ENCODE measurements around the gene XRCC1.
"Not testable (repeated sequence)": the region's sequence is repeated elsewhere in the genome, so short reads cannot be mapped to it uniquely, and the experiment has no call there.

Gene XRCC1

DNA sequence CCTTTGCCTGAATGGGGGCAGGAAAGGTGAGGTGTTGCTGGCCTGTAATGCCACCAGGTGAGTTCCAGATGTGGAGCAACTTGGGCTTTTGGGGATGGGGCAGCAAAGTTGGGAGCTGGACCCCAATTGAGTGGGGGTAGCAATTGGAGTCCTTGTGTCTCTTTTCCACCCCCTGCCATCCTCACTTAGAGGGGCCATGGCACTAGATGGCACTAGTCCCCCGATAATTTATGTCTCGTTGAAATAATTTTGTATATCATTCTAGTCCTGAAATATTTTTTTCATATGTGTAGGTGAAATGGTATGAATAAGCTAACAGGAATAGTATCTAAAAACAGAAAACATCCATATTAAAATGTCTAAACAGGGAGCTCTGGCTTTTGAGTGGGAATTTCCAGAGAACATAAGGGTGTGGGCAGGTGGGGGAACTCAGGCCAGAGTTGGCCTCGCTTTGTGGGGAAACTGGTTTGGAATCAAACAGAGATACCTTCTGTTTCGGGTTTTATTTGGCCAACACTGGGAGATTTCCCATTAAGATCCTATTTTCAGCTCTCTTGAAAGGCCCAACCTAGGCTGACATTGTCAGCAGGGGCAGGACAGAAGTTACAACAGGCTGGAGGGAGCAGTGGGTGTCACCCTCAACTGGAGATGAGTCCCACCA lies 24.4 kb upstream of the XRCC1 start:
- no peak for DNase-seq

DNA sequence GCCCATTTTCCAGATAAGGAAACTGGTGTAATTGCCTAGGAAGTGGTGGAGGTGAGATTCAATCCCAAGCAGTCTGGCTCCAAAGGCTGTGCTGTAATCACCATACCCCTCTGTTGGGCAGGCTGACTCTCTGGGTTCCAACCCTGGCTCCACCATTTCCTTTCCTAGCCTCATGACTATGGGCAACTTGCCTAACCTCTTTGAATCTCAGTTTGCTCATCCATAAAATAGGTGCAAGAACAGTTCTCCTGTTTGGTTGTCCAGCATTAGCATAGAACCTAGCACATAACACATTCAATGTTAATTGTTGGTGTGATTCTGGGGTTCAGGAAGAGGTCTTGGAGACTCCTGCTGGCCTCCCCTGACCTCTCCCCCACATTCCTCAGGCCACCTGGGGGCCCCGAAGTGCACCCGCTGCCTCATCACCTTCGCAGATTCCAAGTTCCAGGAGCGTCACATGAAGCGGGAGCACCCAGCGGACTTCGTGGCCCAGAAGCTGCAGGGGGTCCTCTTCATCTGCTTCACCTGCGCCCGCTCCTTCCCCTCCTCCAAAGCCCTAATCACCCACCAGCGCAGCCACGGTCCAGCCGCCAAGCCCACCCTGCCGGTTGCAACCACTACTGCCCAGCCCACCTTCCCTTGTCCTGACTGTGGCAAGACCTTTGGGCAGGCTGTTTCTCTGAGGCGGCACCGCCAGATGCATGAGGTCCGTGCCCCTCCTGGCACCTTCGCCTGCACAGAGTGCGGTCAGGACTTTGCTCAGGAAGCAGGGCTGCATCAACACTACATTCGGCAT lies 23.3 kb upstream of the XRCC1 start:
- DNase-seq, result no peak

DNA sequence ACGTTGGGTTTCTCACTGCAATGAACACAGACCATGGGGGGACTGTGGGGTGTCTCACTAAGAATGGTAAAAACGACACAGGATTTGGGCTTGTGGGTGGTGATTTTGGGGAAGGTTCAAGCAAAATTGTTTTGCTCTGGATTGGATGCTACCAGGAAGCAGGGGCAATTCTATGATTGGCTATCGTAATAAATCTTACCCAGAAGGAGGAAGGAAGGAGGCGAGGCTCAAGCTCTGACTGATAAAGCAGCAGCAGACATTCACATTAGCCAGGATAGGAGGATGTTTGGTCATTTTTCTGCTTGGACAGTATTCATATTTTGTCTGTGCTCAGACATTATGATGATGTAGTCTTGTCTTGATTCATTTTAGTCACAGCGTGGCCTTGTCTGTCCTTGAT lies 22.5 kb upstream of the XRCC1 start:
- DNase-seq, result no peak

DNA sequence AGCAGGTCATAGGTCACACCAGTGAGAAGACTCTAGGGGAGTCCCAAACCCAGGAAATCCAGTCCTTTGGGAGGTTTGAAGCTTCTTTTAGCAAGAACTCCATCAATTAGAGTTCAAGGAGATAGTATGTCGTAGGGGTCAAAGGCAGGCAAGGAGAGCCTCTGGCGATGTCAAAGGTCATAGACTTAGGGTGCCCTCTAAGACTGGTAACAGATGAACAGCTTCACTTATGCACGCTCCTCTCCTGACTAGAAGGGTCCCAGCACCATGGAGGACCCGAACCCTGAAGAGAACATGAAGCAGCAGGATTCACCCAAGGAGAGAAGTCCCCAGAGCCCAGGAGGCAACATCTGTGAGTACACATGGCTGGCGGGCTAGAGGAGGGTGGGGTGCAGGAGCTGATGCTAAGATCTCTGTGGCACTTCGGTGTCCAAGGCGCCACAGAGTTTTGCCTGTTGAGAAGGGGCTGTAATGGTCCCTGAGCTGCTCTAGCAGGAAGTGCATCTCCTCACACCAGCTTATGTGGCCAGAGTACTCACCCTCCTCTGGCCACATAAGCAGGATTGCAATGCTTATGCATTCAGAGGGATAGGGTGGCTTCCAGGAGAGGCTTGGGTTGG lies 21.6 kb upstream of the XRCC1 start:
- no peak for DNase-seq

DNA sequence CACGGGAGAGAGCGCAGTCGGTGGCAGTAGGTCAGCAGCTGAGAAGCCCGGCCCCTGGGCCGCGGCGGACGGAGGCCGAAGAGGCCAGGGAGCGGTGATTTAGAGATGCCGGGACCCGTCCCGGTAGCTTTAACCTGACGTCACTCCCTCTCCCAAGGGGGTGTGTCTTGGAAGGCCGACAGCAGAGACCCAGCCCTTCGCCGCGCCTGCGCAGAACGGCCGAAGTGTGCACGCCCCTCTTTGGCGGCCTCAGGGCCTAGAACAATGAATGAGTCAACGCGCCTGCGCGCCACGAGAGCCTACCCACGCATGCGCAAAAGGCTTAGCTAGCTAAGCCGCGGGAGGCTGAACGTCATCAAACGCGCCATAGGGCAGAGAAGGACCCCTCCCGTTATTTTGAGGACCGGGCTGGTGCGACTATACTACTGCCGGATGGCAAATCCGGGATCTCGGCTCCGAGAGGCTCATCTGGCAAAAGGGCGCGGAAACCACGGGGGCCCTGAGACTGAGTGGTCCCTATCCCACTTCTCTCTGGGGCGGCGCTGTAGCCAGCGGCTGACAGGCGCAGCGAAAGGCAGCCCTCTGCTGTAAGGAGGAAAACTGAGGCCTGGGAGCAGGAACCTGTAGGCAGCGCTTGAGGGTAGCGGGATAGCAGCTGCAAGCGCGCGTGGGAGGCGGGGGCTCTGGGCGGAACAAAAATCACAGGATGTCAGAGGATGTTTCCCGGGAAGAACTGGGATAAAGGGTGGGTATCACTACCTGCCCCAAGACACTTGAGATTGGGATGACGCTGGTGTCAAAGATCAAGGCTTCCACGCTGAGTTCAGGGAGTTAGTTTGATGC lies 20.9 kb upstream of the XRCC1 start, which contains the start of the genes IRGQ and ZNF576:
Gene IRGQ (minus strand): TSS at position 136 of the 843 bp plus-strand sequence. CDS start 796 bp downstream, outside the sequence.
Gene ZNF576 (plus strand): TSS at position 597 of the 843 bp plus-strand sequence. CDS start 514 bp downstream, outside the sequence.
- peak; percentile 100 for DNase-seq

DNA sequence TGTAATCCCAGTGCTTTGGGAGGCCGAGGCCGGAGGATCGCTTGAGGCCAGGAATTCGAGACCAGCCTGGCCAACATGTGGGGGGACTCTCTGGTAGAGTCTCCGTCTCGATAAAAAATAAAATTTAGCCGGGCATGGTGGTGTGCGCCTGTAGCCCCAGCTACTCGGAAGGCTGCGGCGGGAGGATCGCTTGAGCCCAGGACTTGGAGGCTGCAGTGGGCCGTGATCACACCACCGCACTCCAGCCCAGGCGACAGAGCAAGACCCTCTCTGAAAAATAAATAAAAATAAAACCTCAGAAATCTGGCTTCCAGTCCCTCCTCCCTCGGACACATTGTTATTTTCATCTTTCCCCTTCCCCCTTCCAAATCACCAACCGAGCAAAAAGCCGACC lies 20.3 kb upstream of the XRCC1 start:
- DNase-seq, result no peak

DNA sequence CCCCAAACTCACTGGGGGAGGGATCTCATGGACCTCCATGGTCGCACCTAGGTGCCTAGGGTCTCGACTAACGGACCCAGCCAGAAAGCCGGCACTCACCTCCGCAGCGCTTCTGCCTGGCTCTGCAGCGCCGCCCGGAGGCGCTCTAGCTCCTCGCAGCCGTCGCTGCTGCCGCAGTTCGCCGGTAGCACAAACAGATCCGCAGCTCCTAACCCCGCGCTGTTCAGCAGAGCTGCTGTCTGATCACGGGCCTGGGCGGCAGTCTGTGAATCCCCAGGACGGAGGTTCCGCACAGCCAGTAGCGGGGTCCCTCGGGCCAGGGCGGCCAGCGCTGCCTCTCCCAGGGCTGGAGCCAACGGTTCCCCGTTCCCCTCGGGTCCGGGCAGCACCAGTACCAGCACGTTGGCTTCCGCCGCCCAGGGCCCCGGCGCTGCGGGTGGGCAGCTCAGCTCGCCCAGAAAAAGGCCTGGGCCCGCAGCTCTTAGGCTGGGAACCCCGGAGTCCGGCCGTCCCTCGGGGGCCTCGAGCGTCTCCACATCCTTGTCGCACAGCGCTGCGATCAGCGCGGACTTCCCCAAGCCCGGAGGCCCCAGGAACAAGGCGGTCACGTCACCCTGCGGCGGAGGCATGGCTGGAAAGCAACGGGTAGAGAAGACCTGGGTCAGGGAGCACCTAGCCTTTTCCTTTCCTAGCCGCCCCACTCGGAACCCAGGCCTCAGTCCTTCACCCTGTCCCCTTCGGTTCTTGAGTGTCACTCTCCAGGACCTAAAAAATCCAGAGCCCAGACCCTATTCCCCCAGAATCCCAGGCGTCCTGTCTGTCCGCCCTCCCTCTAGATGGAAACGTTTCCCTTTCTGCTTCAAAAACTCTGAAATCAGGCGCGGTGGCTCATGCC lies 19.6 kb upstream of the XRCC1 start:
- DNase-seq, result peak; percentile 72

DNA sequence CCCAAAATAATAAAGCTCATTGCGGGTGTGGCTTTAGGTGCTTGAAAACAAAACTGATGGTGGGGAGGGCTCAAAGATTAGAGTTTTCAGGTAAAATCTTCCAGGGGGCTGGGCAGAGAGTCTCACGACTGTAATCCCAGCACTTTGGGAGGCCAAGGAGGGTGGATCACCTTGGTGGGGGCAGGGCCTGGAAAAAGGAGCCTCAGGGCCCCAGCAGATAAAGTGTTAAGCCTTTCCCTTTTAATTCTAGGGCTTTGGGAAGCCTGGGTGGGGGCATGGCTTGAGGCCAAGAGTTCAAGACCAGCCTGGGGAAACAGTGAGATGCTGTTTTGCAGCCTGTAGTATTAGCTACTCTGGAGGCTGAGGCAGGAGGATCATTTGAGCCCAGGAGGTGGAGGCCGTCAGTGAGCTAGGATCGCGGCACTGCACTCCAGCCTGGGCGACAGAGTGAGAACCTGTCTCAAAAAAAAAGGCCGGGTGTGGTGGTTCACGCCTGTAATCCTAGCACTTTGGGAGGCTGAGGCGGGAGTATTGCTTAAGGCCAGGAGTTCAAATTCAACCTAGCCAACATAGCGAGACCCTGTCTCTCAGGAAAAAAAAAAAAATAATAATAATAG lies 18.9 kb upstream of the XRCC1 start:
- DNase-seq, result no peak

DNA sequence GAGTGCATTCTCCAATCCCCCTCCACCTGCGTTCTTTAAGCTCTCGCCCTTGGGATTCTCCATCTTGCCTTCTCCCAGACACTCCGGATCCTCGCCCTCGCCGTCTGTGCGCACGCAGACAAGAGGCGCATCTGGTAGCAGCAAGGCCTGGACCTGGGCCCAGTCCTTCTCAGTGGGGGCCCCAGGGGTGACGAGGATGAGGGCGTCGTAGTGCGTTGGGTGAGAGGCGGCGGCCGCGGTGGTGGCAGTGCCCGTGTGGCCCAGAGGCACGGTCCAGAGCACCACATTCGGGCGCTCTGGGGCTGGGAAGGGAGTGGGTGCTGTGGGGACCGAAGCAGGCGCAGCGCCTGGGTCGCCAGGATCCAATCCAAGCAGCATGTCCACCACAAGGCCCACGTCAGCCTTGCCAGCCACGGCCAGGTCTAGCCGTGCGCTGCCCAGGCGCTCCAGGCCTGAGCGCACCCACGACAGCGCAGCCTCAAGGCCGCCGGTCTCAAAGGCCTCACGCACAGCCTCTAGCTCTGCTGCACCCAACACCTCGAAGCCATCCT lies 17.5 kb upstream of the XRCC1 start:
- DNase-seq, result no peak

DNA sequence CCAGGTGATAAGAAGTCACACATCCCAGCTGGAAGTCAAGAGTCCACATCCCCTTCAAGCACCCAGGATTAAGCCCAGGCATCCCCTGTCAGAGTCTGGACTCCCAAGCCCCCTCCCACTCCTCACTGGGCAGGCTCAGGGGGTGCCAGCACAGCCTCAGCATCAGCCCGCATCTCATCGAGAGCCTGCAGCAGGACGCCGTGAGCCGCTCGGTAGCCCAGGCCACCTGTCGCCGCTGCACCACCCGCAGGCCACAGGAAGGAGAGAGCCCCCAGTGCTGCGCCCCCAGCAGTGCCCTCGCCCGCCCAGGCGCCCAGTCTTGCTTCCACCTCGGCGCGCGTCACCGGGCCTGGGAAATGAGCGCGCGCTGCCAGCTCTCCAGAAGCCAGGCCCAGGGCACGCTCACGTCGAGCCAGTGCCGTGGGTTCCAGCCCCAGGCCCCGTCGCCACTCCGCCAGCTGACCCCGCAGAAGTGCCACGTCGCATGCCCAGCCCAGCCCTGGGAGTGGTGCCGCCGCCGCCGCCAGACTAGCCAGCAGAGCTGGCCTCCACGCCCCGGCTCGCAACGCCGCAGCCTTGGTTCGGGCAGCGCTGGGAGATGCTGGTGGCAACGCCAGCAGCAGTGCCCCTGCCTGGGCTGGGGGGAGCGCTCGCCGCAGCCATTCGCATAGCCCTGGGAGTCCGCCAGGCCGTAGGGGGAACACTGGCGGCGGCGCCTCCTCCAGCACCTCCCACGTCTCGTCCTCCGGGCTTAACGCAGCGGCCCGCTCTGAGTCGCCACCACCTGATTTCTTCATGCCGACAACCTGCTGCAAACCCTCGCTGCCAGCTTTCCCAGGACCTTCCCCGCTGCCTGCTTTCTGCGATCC lies 16.8 kb upstream of the XRCC1 start:
- no peak for DNase-seq

DNA sequence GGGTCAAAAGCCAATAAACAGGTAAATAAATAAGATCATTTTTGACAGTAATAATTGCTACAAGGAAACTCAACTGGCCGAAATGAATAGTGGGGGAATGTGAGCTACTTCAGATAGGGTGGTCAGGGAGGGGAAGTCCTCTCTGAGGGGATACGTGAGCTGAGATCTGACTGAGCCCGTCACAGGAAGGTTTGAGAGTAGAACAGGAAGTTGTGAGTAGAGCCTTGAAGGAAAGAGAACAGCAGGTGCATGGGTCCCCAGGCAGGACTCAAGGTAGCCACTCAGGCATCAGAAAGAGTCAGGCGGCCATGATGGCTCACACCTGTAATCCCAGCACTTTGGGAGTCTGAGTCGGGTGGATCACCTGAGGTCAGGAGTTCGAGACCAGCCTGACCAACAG lies 14.4 kb upstream of the XRCC1 start:
- no peak for DNase-seq

DNA sequence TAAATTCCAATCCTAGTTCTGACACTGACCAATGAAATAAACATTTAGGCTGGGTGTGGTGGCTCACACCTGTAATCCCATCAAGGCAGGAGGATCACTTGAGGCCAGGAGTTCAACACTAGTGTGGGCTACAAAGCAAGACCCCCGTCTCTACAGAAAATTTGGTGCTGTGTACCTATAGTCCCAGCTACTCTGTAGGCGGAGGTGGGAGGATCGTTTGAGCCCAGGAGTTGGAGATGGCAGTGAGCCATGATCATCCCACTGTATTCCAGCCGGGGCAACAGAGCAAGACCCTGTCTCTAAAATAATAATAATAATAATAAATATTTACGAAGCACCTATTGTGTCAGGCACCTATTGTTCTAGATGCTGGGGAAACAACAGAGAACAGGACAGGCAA lies 13.9 kb upstream of the XRCC1 start:
- no peak for DNase-seq

DNA sequence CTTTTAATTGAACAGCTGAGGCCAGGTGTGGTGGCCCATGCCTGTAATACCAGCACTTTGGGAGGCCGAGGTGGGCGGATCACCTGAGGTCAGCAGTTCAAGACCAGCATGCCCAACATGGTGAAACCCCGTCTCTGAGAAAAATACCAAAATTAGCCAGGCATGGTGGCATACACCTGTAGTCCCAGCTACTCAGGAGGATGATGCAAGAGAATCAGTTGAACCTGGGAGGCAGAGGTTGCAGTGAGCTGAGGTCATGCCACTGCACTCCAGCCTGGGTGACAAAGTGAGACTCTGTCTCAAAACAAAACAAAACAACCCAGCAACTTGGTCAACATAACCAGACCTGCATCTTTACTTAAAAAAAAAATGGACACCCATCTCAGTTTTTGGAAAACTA lies 11.7 kb upstream of the XRCC1 start:
- not testable (repeated sequence) for DNase-seq

DNA sequence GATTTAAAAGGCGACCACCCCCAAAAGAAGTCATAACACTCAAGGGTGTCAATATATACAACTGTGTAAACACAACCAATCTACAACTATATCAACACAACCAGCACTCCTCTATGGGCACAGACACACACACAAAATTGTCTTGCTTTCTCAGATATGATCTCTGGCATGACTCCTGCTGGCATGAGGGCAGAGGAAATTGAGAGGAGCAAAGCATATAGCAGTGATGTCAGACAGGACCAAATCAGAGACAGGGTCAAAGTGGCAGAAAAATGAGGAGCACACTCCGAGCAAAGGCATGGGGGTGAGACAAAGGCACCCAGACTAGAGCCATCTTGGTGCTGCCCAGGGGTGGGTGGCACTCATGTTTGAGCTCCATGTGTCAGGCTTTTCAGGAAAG lies 11.0 kb upstream of the XRCC1 start:
- no peak for DNase-seq

DNA sequence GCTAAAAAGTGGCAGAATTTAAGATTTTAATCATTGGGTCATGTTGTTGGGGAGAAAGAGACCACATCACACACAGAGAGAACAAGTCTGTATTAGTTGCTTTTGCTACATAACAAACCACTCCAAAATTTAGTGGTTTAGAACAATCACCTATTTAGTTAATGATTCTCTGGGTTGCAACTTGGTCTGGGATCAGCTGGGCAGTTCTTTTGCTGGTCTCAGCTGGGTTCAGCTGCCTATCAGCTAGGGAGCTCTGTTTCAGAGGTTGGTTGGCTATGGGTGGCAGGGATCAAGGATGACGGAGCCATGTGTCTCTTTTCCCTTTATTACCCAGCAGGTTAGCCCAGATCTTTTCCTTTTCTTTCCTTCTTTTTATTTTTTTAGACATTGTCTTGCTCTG lies 9.2 kb upstream of the XRCC1 start:
- no peak for DNase-seq

DNA sequence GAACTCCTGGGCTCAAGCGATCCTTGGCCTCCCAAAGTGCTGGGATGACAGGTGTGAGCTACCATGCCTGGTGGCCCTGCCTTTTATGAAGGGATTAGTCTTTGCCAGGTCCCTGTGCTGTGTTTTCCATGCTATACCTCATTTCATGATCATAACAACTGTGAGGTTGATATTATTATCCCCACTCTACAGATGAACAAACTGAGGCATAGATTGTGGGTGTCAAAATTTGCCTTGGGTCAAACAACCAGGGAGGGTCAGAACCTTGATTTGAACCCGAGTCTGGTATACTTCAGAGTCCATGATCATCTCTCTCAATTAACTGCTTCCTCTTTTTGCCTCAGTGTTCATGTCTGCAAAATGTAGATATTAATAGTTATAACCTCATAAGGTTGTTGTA lies 7.2 kb upstream of the XRCC1 start:
- no peak for DNase-seq

DNA sequence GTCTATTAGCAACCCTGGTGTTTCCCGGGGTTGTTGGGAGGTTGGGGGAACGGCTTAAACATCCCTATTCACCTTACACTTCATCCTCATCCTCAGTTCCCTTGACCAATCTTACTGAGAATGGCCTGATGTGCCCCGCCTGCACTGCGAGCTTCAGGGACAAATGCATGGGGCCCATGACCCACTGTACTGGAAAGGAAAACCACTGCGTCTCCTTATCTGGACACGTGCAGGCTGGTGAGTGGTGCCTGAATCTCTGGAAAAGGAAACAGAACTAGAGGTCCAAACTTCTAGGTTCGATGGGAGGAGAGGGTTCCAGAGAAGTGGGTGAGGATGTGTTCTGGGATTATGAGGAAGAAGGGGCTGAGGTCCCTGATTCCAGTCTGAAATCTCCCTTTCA lies 6.1 kb upstream of the XRCC1 start:
- no peak for DNase-seq

DNA sequence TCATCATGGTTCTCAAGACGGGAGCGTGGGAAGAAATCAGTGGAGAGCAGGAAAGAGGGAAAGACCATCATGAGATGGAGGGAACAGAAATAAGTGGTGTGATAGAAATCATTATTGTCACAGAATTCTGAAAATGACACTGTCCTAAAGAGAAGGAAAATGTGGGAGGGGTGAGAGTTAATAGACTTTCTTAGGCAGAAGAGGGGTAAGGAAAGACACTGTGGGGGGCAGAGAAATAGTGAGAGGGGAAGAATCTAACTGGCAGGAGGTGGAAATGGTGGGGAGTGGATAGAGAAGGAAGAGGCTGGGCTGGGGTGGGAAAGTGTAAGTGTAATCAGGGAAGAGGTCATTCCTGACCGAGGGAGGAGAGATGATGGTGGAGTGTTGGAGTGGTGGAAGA lies 3.5 kb upstream of the XRCC1 start:
- no peak for DNase-seq

DNA sequence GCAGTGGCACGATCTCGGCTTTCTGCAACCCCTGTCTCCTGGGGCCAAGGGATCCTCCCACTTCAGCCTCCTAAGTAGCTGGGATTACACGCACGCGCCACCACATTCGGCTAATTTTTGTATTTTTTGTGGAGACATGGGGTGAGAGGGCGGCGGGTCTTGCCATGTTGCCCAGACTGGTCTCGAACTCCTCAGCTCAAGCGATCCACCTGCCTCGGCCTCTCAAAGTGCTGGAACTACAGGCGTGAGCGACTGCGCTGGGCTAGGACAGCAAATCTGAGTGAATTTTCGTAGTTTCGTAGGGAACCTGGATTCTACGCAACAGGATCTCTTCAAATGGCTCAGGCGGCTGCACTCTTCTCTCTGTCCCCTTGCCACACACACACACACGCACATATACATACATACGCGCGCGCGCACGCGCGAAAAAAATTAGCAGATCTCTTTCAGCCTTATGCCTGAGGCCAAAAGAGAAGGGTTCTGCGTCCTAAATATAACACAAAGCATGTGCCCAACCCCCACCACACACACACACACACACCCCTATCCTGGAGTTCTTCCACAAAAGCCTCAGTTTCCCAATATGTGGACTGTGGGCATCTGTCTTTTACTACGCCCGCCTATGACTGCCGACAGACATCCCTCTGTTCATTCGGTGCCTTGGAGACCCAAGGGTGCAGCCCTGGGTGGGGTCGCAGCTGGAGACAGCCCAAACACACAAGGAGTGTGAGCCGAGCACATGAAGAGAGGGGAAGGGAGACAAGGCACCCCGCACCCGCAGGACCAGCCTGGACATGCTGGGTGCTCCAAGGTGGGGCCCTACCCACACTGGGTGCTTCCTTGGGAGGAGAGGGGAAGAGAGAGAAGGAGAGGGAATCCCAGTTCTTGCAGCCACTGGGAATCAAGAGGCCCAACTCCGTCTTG lies 890 bp upstream of the XRCC1 start:
- DNase-seq, result peak; percentile 48
